Fibroblast of the aortic adventitia (primary cell): ENCODE data around the gene ZNF217. TPM values are rescaled to one million over a fixed set of nuclear protein-coding genes. Genes with fewer than 3 reads are reported as not detected.
"Not testable (repeated sequence)": the region's sequence is repeated elsewhere in the genome, so short reads cannot be mapped to it uniquely, and the experiment has no call there.

ENCODE experiments used
- DNase-seq: peaks from one replicate; pipeline ENCODE4 v3.0.0-alpha.2; 2010; ENCODE audit warnings: low read depth
- H3K4me3 ChIP-seq: 2 replicates; pipeline ENCODE4 v1.5.1; 2011; ENCODE audit warnings: low read depth, mild to moderate bottlenecking, control low read depth, low read length, moderate library complexity
- total RNA-seq: library from RNA; depleted of rRNA; stranded (reverse); fragments of >200 nt; gene quantifications from 2 replicates; pipeline ENCODE4 v1.2.3, GENCODE V29; 2012; ENCODE audit warnings: low replicate concordance
- TF ChIP-seq, protein P1 (sequence below): IDR thresholded peaks from 2 replicates; pipeline ENCODE4 v1.5.1; 2011; ENCODE audit warnings: mild to moderate bottlenecking, low read length, control low read depth, inconsistent platforms; ENCODE audit not compliant: insufficient read depth

The ZNF217 gene
- total RNA-seq, 1 donor, result 32.3 TPM

GRCh38 chr20:53592992-53593465 lies 610 bp downstream of the ZNF217 start:
- TF ChIP-seq, protein P1, sequence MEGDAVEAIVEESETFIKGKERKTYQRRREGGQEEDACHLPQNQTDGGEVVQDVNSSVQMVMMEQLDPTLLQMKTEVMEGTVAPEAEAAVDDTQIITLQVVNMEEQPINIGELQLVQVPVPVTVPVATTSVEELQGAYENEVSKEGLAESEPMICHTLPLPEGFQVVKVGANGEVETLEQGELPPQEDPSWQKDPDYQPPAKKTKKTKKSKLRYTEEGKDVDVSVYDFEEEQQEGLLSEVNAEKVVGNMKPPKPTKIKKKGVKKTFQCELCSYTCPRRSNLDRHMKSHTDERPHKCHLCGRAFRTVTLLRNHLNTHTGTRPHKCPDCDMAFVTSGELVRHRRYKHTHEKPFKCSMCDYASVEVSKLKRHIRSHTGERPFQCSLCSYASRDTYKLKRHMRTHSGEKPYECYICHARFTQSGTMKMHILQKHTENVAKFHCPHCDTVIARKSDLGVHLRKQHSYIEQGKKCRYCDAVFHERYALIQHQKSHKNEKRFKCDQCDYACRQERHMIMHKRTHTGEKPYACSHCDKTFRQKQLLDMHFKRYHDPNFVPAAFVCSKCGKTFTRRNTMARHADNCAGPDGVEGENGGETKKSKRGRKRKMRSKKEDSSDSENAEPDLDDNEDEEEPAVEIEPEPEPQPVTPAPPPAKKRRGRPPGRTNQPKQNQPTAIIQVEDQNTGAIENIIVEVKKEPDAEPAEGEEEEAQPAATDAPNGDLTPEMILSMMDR, result no peak
- DNase-seq, result no peak
- H3K4me3 ChIP-seq, result peak overlapping the region; percentile 73

- peak overlapping the region; percentile 73 for H3K4me3 ChIP-seq
- DNase-seq, result peak; percentile 78
Observed at GRCh38 chr20:53592454-53592991, 1.1 kb downstream of the ZNF217 start.

DNA sequence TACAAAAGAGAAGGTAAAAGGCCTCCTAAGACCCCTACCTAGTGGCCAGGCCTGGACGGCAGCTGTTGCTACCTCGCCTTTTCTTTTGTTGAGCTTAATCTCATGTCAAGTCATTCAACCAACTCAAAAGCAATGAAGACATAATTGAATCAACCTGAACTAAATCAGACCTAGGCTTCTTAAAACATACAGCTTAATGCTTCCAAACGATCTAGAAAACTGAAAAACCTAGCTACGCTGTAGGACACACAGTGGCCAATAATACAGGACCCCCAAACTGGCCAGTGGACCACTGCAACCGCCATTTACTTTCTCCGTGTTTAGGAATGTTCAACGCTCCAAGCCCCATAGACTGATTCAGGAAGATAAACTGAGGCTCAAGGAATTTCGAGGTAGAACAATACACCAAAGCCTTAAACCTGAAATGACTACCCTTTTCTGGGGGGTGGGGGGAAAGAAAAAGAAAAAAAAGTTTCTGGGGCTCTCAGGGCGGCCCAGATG lies 1.6 kb downstream of the ZNF217 start:
- DNase-seq, result not testable (repeated sequence)
- H3K4me3 ChIP-seq, result peak overlapping the region; percentile 73

DNA sequence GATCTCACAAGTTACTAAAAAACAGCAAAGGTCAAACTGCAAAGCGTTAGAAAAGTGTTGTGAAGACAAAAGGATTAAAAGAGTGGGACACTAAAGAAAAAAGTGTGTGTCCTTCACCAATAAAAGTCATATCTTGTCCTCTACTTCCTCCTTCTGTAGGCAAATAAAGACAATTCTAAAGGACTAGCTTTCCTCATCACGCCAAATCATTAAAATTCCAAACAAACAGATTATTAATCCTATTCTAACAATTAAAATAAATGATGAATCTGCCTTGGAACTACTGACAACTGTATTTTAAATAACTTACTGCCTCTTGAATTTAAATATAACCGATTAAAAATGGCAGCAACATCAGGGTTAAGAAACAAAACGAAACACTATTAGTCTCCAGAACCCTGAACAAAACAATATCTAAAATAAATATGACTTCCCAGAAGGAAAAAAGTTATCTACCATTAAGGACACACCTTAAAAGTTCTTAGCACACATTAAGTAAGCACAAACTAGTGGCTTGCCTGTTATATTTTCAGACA lies 2.4 kb downstream of the ZNF217 start:
- DNase-seq, result not testable (repeated sequence)
- peak overlapping the region; percentile 73 for H3K4me3 ChIP-seq

DNA sequence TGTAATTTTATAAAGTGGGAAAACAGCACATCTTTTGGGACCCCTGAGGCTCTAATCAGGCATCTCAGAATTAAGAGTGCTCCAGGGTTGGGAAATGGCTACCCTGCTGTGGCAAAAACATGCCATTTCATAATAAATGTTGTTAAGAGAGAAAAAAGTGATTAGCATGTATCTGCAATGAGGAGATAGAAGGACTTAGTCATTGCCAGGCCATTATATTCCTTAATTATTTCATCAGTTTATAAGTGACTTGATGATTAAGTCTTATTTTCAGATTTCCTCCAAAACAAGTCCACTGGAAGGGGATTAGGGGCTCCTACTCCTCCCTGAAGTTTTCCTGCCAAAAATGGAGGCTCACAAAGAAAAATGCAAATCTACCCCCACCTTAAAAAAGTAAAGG lies 3.0 kb downstream of the ZNF217 start:
- not testable (repeated sequence) for DNase-seq
- peak overlapping the region; percentile 53 for H3K4me3 ChIP-seq

GRCh38 chr20:53590122-53590521 lies 3.5 kb downstream of the ZNF217 start:
- DNase-seq, result not testable (repeated sequence)
- peak overlapping the region; percentile 17 for H3K4me3 ChIP-seq

DNA sequence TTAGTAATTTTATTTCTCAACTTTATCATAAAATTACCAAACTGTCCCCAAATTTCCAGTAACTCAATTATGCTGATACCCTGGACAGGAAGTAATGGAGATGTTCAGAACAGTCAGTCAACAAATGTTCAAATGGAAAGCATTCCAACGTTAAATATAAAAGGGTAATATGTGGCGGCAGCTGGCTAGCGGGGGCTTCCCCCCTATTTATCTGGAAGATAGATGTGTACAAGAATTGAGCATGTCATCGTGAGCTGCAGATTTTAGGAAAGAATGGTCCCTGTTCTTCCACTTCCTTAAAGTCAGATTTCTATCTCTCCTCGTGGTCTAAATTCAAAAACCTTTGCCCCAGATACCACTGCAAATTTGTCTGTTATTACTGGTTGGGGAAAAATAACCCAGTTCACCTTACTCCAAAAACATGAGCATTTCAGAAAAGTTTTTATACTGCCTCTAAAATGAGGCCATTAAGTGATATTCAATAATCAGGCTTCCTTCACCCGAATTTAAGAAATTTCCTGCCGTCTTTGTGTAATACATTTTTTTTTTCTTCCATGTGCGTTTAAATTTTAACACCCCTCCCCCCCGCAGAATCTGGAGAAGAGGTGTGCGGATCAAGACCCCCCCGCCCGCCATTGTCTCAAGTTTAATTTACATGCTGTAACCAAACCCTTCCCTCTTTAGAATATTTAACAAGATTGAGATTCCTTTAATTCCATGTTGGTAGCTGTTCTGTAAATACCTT lies 4.1 kb downstream of the ZNF217 start:
- H3K4me3 ChIP-seq, result peak overlapping the region; percentile 44
- not testable (repeated sequence) for DNase-seq

DNA sequence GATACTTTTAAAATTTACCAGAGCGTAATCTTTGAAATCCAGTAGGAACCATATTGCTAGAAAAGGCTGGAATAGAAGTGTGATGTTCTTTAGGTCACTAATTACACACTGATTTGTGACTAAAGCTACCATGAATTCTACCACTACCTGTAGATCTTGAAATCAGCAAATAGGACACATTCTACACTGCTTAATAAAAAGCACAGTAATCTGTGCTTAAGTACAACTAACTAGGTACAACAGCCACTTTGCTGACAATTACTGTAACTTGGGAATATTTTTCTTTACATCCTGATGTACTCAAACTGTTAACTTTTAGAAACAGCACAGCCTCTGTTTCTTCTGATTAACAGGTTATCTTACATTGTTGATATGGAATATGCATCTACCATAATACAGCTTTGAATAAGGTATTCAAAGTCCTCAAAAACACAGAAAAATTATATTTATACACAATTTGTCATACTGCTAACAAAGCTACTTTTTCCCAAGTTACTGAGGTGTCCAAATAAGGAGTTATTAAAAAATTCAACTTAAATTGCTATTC lies 6.4 kb downstream of the ZNF217 start:
- H3K4me3 ChIP-seq, DNase-seq: not testable (repeated sequence)

DNA sequence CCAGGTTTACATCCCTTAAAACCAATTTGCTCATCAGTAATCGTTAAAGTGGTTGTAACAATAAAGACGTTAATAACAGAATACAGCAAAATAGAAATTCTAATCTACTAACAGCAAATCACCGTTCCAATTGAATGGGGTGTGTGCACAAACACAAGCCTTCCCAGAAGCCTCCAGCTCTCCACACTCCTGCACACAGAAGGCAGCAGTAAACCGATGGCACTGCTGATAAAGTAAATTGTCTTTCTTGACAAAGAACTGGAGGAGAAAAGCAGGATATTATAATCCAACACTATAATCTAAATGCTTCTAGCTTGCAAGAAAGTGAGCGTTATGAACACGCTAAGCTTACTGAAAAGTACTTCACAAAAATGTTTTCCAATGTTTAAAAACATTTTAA lies 7.0 kb downstream of the ZNF217 start:
- no peak overlapping the region for H3K4me3 ChIP-seq
- DNase-seq, result no peak
- TF ChIP-seq, protein P1, result no peak

- H3K4me3 ChIP-seq, DNase-seq: not testable (repeated sequence)
Observed at GRCh38 chr20:53585910-53586309, 7.7 kb downstream of the ZNF217 start.

GRCh38 chr20:53585004-53585569 lies 8.6 kb downstream of the ZNF217 start:
- DNase-seq, H3K4me3 ChIP-seq: not testable (repeated sequence)

- not testable (repeated sequence) for H3K4me3 ChIP-seq, DNase-seq
Observed at GRCh38 chr20:53584550-53584913, 9.1 kb downstream of the ZNF217 start.

GRCh38 chr20:53583660-53584549 lies 9.7 kb downstream of the ZNF217 start:
- DNase-seq, H3K4me3 ChIP-seq: not testable (repeated sequence)
